Measurements from ENCODE around the gene GRIK4. TPM values are rescaled to one million over a fixed set of nuclear protein-coding genes. Genes with fewer than 3 reads are reported as not detected.

Gene GRIK4
- total and polyA plus RNA-seq, 12 donors, result 0.33 to 4.8 (median 3.0) TPM

GRCh38 chr11:120712014-120712413 is 200.5 kb downstream of the GRIK4 start:
- Histone ChIP-seq H3K27me3 (no peaks in the 10 kb centered on the region), H3K9me3 (replicated peaks in 1 of 3) (no peaks in the 10 kb centered on the region), H3K36me3 (replicated peaks in 1 of 2) (no peaks in the 10 kb centered on the region), H3K4me3 (no peak overlapping the region), H3K4me1 (replicated peaks in 1 of 2) (peaks cover 0 to 26% of the 10 kb centered on the region in 2 donors), H3K27ac (peak overlapping the region in 1 of 5 donors; percentile 5)
- intact Hi-C loops (cut with DNase I), result no loop called here
- TF ChIP-seq, protein P1, sequence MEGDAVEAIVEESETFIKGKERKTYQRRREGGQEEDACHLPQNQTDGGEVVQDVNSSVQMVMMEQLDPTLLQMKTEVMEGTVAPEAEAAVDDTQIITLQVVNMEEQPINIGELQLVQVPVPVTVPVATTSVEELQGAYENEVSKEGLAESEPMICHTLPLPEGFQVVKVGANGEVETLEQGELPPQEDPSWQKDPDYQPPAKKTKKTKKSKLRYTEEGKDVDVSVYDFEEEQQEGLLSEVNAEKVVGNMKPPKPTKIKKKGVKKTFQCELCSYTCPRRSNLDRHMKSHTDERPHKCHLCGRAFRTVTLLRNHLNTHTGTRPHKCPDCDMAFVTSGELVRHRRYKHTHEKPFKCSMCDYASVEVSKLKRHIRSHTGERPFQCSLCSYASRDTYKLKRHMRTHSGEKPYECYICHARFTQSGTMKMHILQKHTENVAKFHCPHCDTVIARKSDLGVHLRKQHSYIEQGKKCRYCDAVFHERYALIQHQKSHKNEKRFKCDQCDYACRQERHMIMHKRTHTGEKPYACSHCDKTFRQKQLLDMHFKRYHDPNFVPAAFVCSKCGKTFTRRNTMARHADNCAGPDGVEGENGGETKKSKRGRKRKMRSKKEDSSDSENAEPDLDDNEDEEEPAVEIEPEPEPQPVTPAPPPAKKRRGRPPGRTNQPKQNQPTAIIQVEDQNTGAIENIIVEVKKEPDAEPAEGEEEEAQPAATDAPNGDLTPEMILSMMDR (IDR thresholded peaks at IDR 0.05), result no peak
- no peak for TF ChIP-seq POLR2A (IDR thresholded peaks at IDR 0.05)
- DNase-seq, result peak in 1 of 7 donors; percentile 29
- WGBS, 4 donors, result 95 to 97% (median 96%) methylated on average over 6 of the region's 6 CpGs

- no peaks in the 10 kb centered on the region for H3K36me3 ChIP-seq (replicated peaks in 1 of 2)
- H3K4me3 ChIP-seq, result no peak overlapping the region
- H3K27me3 ChIP-seq, result no peaks in the 10 kb centered on the region
- intact Hi-C loops (cut with DNase I), result no loop called here
- TF ChIP-seq, protein P1 (IDR thresholded peaks at IDR 0.05), result no peak
- no peak for TF ChIP-seq POLR2A (IDR thresholded peaks at IDR 0.05)
- DNase-seq, result peak in 1 of 7 donors; percentile 50
- H3K27ac ChIP-seq, result no peak overlapping the region
- H3K9me3 ChIP-seq (replicated peaks in 1 of 3), result no peaks in the 10 kb centered on the region
- 67 to 80% (median 76%) methylated on average over 4 of the region's 4 CpGs for WGBS, 4 donors
- peaks cover 0 to 26% of the 10 kb centered on the region in 2 donors for H3K4me1 ChIP-seq (replicated peaks in 1 of 2)
Measured at GRCh38 chr11:120712881-120713280, 201.3 kb downstream of the GRIK4 start.

DNA sequence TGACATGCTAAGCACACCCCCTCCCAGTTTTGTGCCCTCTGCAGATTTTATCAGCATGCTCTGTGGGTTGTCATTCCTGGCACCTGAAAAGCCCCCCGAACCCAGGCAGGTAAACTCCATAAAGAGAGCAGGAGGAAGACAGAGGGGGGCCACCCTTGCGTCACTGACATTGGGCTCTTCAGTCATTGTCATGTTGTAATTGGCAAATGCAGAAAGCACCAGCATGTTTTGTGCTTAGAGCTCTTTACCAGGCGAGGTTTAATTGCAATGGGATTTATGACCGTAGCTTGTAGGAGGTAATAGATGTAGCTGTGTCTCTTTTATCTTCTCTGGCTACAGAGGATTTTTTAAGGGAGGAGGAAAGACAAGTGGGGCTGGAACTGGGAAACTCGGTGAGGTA is 201.7 kb downstream of the GRIK4 start:
- Histone ChIP-seq H3K36me3 (replicated peaks in 1 of 2) (no peaks in the 10 kb centered on the region), H3K9me3 (replicated peaks in 1 of 3) (no peaks in the 10 kb centered on the region), H3K4me3 (no peak overlapping the region), H3K4me1 (replicated peaks in 1 of 2) (peaks cover 0 to 26% of the 10 kb centered on the region in 2 donors), H3K27me3 (no peaks in the 10 kb centered on the region), H3K27ac (no peak overlapping the region)
- DNase-seq, result peak in 1 of 7 donors; percentile 56
- intact Hi-C loops (cut with DNase I), result no loop called here
- 62 to 77% (median 67%) methylated on average over 5 of the region's 5 CpGs for WGBS, 4 donors
- TF ChIP-seq, protein P1 (IDR thresholded peaks at IDR 0.05), result no peak
- TF ChIP-seq POLR2A (IDR thresholded peaks at IDR 0.05), result no peak

DNA sequence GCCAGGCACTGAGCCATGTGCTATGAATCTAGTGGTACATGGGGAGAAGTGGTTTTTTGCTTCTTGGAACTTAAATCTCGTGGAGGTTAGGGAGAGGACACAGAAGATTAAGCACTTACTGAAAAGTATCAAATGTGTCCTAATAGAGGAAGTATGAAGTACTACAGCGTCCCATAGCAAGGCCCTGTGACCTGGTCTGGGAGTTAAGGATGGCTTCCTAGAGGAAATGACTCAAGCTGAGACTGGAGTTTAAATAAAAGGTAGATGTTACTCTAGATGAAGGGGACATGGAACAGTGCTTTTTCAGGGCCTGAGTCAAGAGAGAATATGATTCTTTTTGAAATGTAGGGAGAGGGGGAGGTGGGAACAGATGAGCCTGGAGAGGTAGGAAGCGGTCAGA is 202.9 kb downstream of the GRIK4 start:
- Histone ChIP-seq H3K4me1 (replicated peaks in 1 of 2) (peaks cover 0 to 26% of the 10 kb centered on the region in 2 donors), H3K9me3 (replicated peaks in 1 of 3) (no peaks in the 10 kb centered on the region), H3K27me3 (no peaks in the 10 kb centered on the region), H3K4me3 (no peak overlapping the region), H3K27ac (no peak overlapping the region), H3K36me3 (replicated peaks in 1 of 2) (no peaks in the 10 kb centered on the region)
- DNase-seq, result peak in 1 of 7 donors; percentile 18
- intact Hi-C loops (cut with DNase I), result no loop called here
- 68 to 82% (median 75%) methylated on average over 3 of the region's 3 CpGs for WGBS, 4 donors
- no peak for TF ChIP-seq POLR2A (IDR thresholded peaks at IDR 0.05)

DNA sequence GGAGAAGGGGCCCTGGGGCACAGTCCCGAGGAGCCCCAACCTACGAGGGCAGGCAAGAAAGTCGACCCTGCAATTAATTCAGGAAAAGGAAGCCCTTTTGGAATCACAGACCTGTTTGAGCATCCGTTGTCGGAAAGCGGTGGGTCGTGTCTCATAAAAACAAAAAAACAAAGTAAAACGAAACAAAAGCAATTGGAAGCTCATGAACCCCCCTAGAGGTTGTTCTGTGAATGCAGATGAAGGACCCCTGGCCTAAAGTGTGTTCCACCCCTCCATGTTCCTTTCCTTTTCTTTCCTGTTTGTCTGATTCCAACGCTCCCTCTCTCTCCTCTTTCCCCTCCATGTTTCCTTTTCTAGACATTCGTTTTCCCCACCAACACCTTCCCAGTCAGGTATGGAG is 203.7 kb downstream of the GRIK4 start:
- peak overlapping the region in 1 of 4 donors; percentile 38 for H3K4me3 ChIP-seq
- TF ChIP-seq, protein P1 (IDR thresholded peaks at IDR 0.05), result peak; percentile 15 to 41 (median 29)
- TF ChIP-seq POLR2A (IDR thresholded peaks at IDR 0.05), result no peak
- H3K36me3 ChIP-seq (replicated peaks in 1 of 2), result no peaks in the 10 kb centered on the region
- peak in 1 of 7 donors; percentile 39 for DNase-seq
- 37 to 53% (median 42%) methylated on average over 10 of the region's 10 CpGs for WGBS, 4 donors
- intact Hi-C loops (cut with DNase I), result no loop called here
- H3K27ac ChIP-seq, result no peak overlapping the region
- H3K4me1 ChIP-seq (replicated peaks in 1 of 2), result peaks cover 0 to 26% of the 10 kb centered on the region in 2 donors
- H3K27me3 ChIP-seq, result no peaks in the 10 kb centered on the region
- no peaks in the 10 kb centered on the region for H3K9me3 ChIP-seq (replicated peaks in 1 of 3)
